NCI-H2196 treated with DMSO at 0.1 percent for 48 hours (cell line): ENCODE data around the gene EGLN2.
"Not testable (repeated sequence)": the region's sequence is repeated elsewhere in the genome, so short reads cannot be mapped to it uniquely, and the experiment has no call there.

ENCODE experiments used
- DNase-seq: peaks from one replicate; lab custom pipeline; 2025; ENCODE audit not compliant: unreplicated experiment; lab: John Stamatoyannopoulos, UW

Gene EGLN2

DNA sequence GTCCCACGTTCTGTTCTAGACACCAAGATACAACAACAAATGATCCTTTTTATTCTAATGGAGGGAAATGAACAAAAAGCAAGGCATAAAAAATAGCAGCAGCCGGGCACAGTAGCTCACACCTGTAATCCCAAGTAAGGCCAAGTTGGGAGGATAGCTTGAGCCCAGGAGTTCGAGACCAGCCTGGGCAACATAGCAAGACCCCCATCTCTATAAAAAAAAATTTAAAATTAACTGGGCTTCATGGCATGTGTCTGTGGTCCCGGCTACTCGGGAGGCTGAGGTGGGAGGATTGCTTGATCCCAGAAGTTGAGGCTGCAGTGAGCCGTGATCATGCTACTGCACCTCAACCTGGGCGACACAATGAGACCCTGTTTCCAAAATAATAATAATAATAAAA, 22.6 kb upstream of the EGLN2 start:
- DNase-seq, result no peak

DNA sequence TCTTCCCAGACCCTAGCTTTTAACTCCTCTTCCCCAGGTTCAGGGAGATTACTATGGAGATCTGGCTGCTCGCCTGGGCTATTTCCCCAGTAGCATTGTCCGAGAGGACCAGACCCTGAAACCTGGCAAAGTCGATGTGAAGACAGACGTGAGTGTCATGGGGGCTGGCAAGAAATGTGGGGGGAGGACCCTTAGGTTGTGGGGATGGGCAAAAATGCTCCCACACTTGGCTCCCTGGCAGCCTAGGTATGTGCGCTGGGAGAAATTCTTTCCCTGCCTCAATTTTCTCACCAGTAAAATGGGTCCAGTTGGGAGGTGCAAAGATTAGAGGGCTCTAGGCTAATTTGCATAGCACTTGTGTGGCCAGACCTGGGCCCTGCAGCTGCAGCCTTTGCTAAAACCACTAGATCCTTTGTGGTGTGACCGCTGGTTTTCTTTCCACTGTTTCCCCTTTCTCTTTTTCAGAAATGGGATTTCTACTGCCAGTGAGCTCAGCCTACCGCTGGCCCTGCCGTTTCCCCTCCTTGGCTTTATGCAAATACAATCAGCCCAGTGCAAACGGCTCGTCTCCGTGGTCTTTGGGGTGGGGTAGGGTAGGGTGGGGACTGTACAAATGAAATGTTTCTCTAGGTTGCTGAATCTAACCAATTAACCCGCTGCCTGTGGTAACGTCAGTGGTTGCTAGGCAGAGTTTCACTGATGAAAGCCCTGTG, 21.9 kb upstream of the EGLN2 start:
- peak; percentile 75 for DNase-seq

DNA sequence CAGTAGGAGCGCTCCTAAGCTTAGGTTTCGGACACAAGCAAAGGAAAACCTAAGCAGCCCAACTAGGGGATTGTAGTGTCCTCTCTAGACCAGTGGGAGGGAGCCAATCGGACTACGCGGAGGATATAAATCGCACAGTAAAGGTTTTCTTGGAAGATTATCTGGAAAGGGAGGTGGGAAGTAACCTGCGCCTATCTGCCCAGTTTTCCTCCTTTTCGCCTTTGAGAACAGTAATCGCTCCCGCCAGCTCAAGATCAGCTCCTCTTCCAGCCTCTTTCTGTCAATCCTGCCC, 21.4 kb upstream of the EGLN2 start:
- DNase-seq, result no peak

DNA sequence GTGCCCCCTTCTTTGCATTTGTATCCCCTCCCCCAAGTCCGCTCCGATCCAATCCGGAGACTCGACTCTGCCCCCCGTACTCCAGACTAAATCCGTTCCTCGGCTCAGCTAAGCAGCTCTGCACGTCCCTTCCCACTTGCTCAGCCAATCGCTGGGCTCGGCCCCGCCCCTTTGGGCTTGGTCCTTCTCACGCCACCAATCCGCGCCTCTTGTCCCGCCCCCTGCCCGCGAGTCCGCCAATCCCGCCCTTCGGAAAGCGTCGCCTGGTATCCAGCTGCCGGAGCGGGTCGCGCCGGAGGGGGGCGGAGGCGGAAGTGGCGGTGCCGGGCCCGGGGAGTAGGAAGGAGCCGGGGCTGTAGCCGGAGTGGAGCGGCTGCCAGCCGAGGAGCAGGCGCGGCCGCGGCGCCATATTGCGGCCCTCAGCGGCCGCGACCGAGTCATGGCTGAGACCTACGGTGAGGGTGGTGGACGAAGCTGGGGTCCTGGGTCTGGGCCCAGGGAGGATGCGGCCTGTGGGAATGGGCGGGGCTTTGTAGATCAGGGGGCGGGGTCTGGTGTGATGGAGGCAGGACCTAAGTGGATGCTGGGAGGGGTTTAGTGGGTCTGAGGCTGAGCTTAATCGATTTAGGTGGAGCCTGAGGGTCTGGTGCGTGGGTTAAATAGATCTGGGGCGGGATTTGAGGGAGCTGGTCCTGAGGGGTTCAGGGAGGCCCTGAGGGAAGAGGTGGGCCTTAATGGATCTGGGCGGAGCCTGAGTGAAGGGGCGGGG, 20.9 kb upstream of the EGLN2 start, which contains the start of gene RAB4B:
RAB4B (plus strand) TSS at position 311 of the 769 bp plus-strand sequence; CDS start at position 440, 129 bp downstream.
- DNase-seq, result peak; percentile 99

DNA sequence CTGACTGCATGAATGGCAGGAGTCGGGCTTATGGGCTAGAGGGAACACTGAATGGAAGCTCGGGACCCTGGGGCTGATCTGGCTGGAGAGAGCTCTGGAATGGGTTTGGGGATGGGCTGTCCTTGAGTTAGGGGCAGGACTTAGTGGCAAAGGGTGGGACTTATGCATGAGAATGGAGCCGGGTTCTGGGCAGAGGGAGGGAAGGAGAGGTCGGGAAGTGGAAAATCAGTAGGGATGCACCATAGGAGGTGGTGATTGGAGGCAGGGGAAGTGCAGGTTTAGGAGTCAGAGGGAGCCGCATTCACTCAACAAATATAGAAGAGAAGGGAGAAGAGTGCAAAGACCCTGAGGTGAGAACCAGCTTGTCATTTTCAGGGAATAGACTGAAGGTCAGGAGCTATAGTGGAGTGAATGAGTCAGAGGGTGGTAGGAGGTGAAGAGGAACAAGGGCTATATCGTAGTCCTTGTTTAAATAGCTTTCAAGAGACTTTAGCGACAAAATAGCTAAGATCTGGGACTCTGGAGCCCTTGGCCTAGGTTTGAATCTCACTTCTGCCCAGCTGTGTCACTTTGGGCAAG, 20.2 kb upstream of the EGLN2 start:
- no peak for DNase-seq

DNA sequence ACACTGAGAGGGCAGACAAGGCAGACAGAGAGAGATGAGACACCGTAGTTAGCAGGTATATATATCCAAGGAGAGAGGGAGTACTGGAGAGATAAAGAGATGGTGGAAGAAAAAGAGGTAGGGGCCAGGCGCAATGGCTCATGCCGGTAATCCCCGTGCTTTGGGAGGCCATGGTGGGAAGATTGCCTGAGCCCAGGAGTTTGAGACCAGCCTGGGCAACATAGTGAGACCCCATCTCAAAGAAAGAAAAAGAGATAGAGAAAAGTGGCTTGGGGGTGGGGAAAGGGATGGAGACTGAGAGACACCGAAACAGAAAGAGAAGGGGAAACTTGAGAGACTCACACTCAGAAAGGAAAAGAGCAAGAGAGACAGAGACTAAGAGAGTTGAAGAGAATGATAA, 18.4 kb upstream of the EGLN2 start:
- DNase-seq, result no peak

DNA sequence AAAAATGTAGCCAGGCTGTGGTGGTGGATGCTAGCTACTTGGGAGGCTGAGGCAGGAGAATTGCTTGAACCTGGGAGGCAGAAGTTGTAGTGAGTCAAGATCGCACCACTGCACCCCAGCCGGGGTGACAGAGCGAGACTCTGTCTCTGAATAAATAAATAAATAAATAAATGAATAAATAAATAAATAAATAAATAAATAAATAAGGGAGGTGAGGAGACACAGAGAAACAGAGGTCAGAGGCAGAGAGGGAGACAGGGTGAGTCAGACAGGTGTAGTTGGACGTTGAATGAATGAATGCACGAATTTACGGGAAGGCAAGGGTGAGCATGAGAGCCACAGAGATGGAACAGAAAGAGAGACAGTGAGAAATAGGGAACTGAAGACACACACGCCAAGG, 17.9 kb upstream of the EGLN2 start:
- no peak for DNase-seq

DNA sequence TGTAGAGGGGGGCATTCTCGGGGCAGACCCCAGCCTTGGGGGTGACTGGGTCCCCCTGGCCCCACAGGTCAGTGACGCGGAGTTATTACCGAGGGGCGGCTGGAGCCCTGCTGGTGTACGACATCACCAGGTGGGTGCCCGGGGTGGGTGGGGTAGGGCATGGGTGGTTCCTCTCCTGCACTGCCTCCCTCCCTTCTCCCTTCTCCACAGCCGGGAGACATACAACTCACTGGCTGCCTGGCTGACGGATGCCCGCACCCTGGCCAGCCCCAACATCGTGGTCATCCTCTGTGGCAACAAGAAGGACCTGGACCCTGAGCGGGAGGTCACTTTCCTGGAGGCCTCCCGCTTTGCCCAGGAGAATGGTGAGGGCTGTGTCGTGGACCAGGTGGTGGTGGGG, 15.3 kb upstream of the EGLN2 start:
- no peak for DNase-seq

DNA sequence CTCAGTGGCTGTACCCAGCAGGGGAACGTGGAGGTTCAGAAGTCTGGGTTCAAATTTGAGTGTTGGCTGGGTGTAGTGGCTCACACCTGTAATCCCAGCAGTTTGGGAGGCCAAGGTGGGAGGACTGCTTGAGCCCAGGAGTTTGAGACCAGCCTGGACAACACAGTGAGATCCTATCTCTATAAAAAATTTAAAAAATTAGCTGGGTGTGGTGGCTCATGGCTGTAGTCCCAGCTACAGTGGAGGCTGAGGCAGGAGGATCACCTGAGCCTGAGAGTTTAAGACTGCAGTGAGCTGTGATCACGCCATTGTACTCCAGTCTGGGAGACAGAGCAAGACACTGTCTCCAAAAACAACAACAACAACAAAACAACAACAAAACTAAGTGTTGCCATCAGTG, 14.8 kb upstream of the EGLN2 start:
- not testable (repeated sequence) for DNase-seq

DNA sequence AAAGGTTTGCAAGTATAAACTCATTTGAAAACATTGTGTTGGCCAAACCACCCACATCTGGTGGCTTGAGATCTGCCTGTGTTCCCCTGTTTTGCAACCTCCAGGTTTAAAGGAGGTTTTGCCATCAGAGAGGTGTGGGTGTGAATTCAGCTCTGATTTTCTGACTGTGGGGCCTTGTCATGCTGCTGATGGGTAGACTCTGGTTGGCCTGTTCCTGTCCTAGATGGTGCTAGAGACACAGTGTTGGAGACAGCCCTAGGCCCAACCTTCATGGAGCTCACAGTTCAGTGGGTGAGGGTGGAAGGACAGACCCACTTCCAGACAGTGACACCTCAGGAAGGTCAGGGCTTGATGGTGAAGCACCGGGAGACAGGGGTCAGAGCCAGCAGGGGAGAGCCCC, 13.5 kb upstream of the EGLN2 start:
- DNase-seq, result no peak

DNA sequence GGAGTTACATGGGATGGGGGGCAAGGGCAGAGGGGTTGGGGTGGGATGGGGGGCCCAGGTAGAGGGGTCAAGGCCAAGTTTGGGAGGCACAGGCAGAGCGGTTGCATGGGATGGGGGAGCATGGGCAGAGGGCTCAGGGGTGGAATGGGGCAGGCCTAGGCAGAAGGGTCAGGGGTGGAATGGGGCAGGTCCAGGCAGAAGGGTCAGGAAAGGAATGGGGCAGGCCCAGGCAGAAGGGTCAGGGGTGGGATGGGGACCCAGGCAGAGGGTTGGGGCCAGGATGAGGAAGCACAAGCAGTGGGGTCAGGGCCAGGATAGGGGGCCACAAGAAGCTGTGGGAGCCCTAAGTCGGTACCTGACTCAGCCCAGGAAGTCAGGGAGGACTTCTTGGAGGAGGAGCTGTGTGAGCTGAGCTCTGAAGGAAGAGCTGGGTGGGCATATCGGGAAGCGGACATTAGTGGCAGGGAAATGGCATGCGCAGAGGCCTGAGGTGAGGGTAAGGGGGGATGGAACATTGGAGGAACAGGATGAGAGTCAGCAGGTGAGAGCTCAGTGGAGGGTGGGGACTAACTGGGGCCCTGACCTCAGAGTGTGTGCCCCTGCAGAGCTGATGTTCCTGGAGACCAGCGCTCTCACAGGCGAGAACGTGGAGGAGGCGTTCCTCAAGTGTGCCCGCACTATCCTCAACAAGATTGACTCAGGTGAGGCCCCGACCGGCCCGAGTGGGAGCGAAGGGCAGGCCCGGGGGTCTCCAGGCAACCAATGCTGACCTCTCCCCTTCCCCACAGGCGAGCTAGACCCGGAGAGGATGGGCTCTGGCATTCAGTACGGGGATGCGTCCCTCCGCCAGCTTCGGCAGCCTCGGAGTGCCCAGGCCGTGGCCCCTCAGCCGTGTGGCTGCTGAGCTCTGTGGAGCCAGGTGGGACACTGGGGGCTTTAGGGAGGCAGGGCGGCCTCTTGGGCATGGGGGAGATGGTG, 12.6 kb upstream of the EGLN2 start:
- DNase-seq, result no peak

DNA sequence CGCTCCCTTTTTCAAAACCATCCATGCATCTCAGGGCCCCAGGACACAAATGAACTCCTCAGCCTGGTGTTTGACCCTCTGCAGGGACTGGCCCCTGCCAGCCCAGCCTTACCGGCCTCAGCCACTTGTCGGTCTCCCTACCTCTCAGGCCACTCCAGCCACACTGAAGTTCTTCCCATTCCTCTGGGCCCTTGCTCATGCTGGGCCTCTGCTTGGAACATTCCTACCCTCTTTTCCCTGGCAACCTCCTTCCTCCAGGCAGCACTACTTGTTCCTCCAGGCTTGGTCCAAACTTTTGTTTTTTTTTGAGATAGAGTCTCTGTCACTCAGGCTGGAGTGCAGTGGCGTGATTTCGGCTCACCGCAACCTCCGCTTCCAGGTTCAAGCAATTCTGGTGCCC, 7.6 kb upstream of the EGLN2 start:
- no peak for DNase-seq

DNA sequence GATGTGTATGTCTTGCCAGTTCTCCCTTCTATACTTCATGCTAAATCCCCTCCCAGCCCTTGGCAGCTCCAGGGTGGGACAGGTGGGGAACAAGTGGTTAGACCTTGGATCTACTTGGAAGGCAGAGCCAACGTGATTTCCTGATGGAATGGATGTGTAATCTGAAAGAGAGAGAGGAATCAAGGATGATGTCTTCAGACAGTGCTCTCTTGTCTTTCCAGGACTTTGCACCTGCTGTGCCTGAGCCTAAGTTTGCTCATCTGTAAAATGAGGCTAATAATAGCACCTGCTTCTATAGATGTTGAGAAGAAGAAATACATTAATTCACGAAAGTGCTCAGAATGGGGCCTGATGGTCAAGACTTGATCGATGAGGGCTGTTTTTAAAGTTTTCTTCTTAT, 7.0 kb upstream of the EGLN2 start:
- DNase-seq, result no peak

DNA sequence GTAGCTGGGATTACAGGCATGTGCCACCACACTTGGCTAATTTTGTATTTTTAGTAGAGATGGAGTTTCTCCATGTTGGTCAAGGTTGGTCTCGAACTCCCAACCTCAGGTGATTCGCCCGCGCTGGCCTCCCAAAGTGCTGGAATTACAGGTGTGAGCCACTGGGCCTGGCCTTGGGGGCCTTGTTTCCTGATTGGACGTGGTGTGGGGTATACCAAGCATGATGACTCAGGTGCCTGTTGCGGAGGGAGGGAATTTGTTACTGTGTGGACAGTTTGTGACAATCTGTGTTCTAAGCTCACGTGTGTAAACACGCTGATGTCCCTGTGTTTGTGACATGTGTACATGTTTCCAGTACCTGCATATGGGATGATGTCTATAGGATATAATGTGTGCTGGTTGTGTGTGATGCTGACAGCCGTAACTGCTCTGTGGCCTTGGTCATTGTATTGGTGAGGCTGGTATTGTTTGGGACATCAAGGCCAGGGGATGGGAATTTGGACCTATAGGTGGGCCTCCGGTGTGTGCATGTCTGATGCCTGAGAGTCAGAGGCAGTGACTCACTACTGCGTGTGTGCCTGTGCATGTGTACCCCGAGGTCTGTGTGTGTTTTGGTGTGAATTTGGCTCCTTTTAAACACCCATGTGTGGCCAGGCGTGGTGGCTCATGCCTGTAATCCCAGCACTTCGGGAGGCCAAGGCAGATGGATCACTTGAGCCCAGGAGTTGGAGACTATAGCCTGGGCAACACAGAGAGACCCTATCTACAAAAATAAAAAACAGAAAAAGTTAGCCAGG, 1.6 kb upstream of the EGLN2 start:
- no peak for DNase-seq

DNA sequence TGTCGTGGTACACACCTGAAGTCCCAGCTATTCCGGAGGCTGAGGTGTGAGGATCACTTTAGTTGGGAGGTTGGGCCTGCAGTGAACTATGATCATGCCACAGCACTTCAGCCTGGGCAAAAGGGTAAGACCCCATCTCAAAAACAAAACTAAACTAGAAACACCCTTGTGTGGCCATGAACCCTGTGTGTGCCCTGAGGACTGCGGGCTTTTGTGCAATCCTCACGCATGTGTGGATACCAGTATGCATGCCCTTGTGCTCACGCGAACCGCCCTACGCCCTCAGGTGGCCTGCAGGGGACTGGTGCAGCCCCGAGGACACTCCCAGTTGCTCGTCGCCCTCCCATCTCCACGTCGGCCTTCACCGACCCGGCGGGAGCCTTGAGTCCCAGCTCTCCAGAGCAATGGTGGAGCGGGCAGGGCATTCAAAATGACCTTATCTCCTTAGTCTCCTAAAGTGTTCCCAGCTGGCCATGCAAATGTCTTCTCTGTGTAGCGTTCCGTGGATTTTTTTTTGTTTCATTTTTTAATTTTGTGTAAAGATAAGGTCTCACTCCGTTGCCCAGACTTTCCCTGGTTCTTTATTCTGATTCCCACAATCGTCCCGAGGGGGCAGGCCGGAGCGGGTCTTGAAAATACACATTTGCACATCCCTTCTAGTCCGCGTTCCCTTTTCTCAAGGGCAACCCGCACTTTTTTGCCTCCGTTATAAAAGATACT, 868 bp upstream of the EGLN2 start:
- DNase-seq, result peak; percentile 31

DNA sequence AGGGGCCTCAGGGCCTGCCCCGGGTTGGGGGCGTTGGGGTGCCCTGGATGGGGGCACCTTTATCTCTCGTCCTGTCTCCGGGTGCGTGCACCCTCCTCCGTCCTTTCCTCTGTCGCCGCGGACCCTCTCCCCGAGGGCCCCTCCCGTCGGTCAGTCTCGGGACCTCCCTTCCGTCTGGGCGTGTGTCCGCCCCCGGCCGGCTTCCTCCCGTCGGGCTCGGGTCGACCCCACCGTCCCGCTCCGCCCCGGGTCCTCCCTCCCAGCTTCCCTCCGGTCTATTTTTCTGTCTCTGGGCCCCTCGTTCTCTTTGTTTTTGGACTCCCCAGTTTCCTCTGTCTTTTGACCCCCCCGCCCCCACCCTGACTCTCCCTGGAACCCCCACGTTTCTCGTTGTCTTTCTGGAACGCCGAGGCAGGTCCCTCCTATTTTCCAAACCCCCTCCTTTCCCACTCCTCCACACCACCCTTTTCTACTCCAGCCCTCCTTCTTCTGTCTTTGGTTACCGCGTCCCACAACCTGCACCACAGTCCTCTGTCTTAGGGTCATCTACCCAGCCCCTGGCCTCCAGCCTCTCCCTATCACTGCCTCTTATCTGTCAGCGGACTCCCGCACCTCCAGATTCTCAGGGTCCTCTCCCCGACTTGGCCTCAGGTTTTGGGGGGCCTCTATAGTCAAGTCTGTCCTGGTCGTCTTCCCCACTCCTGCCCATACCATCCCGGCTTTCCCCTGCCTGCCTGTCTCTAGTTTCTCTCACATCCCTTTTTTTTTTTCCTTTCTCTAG, 757 bp downstream of the EGLN2 start:
- DNase-seq, result no peak

DNA sequence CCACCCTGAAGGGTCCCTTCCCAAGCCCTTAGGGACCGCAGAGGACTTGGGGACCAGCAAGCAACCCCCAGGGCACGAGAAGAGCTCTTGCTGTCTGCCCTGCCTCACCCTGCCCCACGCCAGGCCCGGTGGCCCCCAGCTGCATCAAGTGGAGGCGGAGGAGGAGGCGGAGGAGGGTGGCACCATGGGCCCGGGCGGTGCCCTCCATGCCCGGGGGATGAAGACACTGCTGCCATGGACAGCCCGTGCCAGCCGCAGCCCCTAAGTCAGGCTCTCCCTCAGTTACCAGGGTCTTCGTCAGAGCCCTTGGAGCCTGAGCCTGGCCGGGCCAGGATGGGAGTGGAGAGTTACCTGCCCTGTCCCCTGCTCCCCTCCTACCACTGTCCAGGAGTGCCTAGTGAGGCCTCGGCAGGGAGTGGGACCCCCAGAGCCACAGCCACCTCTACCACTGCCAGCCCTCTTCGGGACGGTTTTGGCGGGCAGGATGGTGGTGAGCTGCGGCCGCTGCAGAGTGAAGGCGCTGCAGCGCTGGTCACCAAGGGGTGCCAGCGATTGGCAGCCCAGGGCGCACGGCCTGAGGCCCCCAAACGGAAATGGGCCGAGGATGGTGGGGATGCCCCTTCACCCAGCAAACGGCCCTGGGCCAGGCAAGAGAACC, 1.5 kb downstream of the EGLN2 start:
- no peak for DNase-seq

DNA sequence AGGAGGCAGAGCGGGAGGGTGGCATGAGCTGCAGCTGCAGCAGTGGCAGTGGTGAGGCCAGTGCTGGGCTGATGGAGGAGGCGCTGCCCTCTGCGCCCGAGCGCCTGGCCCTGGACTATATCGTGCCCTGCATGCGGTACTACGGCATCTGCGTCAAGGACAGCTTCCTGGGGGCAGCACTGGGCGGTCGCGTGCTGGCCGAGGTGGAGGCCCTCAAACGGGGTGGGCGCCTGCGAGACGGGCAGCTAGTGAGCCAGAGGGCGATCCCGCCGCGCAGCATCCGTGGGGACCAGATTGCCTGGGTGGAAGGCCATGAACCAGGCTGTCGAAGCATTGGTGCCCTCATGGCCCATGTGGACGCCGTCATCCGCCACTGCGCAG, 2.0 kb downstream of the EGLN2 start:
- DNase-seq, result no peak
